SU-DHL-6 (cell line): ENCODE results near the gene EVI5.

Experiments used
- H2AFZ ChIP-seq: fragments of 200-600 bp; sonication (generic); 2 replicates; pipeline ENCODE4 v1.6.1; 2014; ENCODE audit warnings: low read depth, mild to moderate bottlenecking, moderate library complexity, mixed read lengths, antibody characterized with exemption, low read length; ENCODE audit not compliant: severe bottlenecking
- H3F3A ChIP-seq: fragments of 200-600 bp; shearing (Covaris generic); 2 replicates; pipeline ENCODE4 v1.6.0; 2016; ENCODE audit warnings: antibody characterized with exemption, mild to moderate bottlenecking; ENCODE audit not compliant: insufficient read depth
- H3K27ac ChIP-seq: fragments of 200-600 bp; sonication (generic); 2 replicates; pipeline ENCODE4 v1.5.1; 2016; ENCODE audit warnings: low read depth, mild to moderate bottlenecking, low read length, moderate library complexity, mixed read lengths
- H3K27me3 ChIP-seq: fragments of 200-600 bp; sonication (generic), shearing (Covaris generic); 2 replicates; pipeline ENCODE4 v1.6.0; 2014; ENCODE audit warnings: mild to moderate bottlenecking, low read length
- H3K36me3 ChIP-seq: fragments of 200-600 bp; sonication (generic); 2 replicates; pipeline ENCODE4 v1.6.1; 2014; ENCODE audit warnings: mild to moderate bottlenecking, low read length, mixed read lengths
- H3K4me2 ChIP-seq: fragments of 300-600, 200-600 bp; shearing (Covaris generic), sonication (generic); 2 replicates; pipeline ENCODE4 v1.6.0; 2014; ENCODE audit warnings: low read length, low read depth, mild to moderate bottlenecking; ENCODE audit not compliant: poor library complexity, severe bottlenecking
- H3K4me3 ChIP-seq: fragments of 200-600 bp; sonication (generic); 2 replicates; pipeline ENCODE4 v1.5.1; 2014; ENCODE audit warnings: antibody characterized with exemption, low read length, mild to moderate bottlenecking, mixed read lengths; ENCODE audit not compliant: insufficient read depth, poor library complexity, severe bottlenecking
- H3K79me2 ChIP-seq: fragments of 200-600 bp; sonication (generic); 2 replicates; pipeline ENCODE4 v1.6.1; 2014; ENCODE audit warnings: mild to moderate bottlenecking, low read length, moderate library complexity; ENCODE audit not compliant: insufficient read depth
- H3K9ac ChIP-seq: fragments of 200-600 bp; sonication (generic); 2 replicates; pipeline ENCODE4 v1.7.0; 2014; ENCODE audit warnings: mild to moderate bottlenecking, low read length
- H3K9me2 ChIP-seq: fragments of 200-600 bp; sonication (generic); replicated peaks from 2 replicates; pipeline ENCODE4 v1.6.1; 2014; ENCODE audit warnings: low read length; ENCODE audit not compliant: insufficient read depth
- H3K9me3 ChIP-seq: fragments of 200-600 bp; sonication (generic); 2 replicates; pipeline ENCODE4 v1.6.1; 2014; ENCODE audit warnings: low read length, mixed read lengths; ENCODE audit not compliant: insufficient read depth
- H4K20me1 ChIP-seq: fragments of 200-600 bp; sonication (generic); 2 replicates; pipeline ENCODE4 v1.6.1; 2014; ENCODE audit warnings: low read depth, mild to moderate bottlenecking, antibody characterized with exemption, low read length, moderate library complexity, mixed read lengths
- CTCF ChIP-seq: fragments of 200-600 bp; sonication (generic); IDR thresholded peaks from one replicate; pipeline ENCODE4 v1.5.1; 2017; ENCODE audit warnings: antibody characterized with exemption, mild to moderate bottlenecking, low read length, moderate library complexity; ENCODE audit not compliant: insufficient read depth, poor library complexity, severe bottlenecking
- EZH2phosphoT487 ChIP-seq: fragments of 200-600 bp; sonication (generic), shearing (Covaris generic); conservative IDR thresholded peaks from 2 replicates; pipeline ENCODE4 v1.6.1; 2018; ENCODE audit warnings: mild to moderate bottlenecking, antibody characterized with exemption, low read length, moderate library complexity, mixed read lengths

Gene EVI5

GRCh38 chr1:92563457-92564216, 221.3 kb downstream of the EVI5 start:
- Histone ChIP-seq H3K9me2 (no peaks in the 10 kb centered on the region), H3K9me3 (no peaks in the 10 kb centered on the region), H3F3A (no peaks in the 10 kb centered on the region), H3K4me2 (no peak overlapping the region), H4K20me1 (no peaks in the 10 kb centered on the region), H3K9ac (no peak overlapping the region), H2AFZ (no peak overlapping the region), H3K27me3 (no peaks in the 10 kb centered on the region), H3K79me2 (no peaks in the 10 kb centered on the region), H3K36me3 (no peaks in the 10 kb centered on the region), H3K27ac (no peak overlapping the region), H3K4me3 (no peak overlapping the region)
- TF ChIP-seq EZH2phosphoT487 = no peak
- TF ChIP-seq CTCF = no peak

DNA sequence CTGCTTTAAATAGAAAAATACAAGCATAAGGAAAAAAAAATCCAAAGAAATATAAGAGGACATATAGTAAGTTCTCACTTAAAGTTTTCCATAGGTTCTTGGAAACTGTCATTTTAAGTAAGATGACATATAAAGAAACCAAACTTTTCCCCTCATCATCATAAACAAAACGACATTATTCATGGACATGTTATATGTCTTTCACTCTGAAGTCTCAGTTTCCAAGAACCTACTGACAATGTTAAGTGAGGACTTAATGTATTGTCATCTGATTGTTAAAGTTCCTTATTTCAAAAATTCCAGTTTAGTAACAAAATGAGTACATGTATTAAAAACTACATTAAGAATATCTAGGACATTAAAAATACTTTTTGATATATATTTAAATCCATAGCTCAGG, 228.6 kb downstream of the EVI5 start:
- Histone ChIP-seq H3K79me2 (no peaks in the 10 kb centered on the region), H4K20me1 (no peaks in the 10 kb centered on the region), H3K9me3 (no peaks in the 10 kb centered on the region), H3K4me2 (no peak overlapping the region), H3K36me3 (no peaks in the 10 kb centered on the region), H3K9me2 (no peaks in the 10 kb centered on the region), H3F3A (no peaks in the 10 kb centered on the region), H3K9ac (no peak overlapping the region), H3K27me3 (no peaks in the 10 kb centered on the region), H3K27ac (no peak overlapping the region), H3K4me3 (no peak overlapping the region), H2AFZ (no peak overlapping the region)
- TF ChIP-seq CTCF = no peak
- no peak for TF ChIP-seq EZH2phosphoT487

DNA sequence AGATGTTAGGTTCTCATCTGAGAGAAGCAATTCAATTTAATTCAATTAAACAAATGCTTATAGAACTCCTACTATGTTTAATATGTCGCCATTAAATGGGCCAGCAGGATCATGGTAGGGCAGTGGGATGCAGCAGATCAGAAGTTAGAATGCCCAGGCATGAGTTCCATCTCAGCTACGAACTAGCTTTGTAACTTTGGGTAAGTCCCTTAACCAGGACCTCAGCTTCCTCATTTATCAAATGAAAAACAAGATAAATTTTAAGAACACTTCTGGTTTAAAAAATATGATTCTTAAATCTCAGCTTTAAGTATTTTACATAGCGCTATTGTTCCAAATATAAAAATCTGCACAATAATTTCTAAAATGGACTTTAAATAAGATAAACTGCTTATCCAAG, 230.7 kb downstream of the EVI5 start:
- Histone ChIP-seq H3K36me3 (no peaks in the 10 kb centered on the region), H3K4me3 (no peak overlapping the region), H3K27me3 (no peaks in the 10 kb centered on the region), H3K9ac (no peak overlapping the region), H3F3A (no peaks in the 10 kb centered on the region), H3K27ac (no peak overlapping the region), H4K20me1 (no peaks in the 10 kb centered on the region), H2AFZ (no peak overlapping the region), H3K9me3 (no peaks in the 10 kb centered on the region), H3K9me2 (no peaks in the 10 kb centered on the region), H3K4me2 (no peak overlapping the region), H3K79me2 (no peaks in the 10 kb centered on the region)
- TF ChIP-seq CTCF = no peak
- TF ChIP-seq EZH2phosphoT487 = no peak
